ENCODE results near the gene TM6SF1.
"Not testable (repeated sequence)": the region's sequence is repeated elsewhere in the genome, so short reads cannot be mapped to it uniquely, and the experiment has no call there.

Gene TM6SF1

DNA sequence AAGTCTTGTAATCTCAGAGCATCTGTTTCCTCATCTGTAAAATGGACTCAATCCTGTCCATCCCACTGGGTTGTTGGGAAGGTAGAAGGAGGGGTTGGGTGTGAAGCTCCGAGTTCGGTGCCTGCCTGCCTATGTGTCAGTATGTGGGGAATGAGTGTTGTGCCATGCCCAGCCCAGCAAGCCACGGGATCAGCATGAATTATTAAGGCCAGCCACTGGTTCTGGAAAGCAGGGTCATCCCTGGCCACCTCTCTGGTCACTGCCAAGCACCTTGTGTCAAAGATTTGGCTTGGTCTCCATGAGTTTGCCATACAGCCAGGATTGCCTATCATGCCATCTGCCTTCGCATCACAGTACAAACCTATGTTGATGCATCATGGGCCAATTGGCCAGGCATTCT is 11.5 kb downstream of the TM6SF1 start:
- DNase-seq = no peak

DNA sequence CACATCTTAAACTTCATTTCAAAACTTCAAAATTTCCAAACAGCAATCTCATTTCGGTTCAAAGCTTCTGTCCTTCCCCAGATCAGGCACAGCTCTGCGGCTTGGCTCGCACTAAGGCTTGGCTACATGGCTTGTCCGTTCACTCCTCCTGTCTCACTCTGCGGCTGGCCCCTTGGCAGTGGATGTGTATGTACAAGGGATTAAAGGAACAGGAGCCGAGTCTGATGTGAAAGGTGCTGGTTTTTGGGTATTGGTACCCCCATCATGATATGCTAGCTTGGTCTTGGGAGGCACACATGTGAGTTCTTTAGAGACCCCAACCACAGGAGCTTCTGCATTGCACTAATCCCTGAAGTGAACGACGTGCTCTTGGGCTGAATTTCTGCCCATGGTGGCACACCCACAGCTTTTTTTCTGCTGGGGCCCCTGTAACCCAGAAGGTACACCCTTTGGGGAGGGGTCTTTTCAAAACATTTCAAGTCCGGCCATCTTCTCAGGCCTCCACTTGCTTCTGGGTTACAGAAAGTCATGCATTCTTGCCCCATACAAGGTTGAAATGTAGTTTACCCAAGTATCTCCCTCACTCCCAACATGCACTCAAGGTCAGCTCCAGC is 12.6 kb downstream of the TM6SF1 start:
- DNase-seq = no peak

DNA sequence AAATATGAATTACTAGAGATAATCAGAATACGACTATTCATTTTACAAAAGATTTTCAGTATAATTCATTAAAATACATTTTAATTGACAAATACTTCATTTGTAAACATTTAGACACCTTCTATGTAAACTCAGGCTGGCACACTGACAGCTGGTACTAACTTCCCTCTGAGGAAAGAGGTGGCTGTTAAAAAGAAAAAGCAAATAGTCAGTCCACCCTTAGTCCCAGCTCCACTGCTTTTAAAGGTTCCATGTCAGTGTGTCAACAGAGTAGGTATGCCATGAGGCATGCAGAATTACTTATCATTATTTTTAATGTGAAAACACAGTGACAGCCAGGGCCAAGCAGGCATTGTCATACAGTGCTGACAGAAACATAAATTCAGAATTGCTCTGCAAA is 16.1 kb downstream of the TM6SF1 start:
- no peak for DNase-seq

DNA sequence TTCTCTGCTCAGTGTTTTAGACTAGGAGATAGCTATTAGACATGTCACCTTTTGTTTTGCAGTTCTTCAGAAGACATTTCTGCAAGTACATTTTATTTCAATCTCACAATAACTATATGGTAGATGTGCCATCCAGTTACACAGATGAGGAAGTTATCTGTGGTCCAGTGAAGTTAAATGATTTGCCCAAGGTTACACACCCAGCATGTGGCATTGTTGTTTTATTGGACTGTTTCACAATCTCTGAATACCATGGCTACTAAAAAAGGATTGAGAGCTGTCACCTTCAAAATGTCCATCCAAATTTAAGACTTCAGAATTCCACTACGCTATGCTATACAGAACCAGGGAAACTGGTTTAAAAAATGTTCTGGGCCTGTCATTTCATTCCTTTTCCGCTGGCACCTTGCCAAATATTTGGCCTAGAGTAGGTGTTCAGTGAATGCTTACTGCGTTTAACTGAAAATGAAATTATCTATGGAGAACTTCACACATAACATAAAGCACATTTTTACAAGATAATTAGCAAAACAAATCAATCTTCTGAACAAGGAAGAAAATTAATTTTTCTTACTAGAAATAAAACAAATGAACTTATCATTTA is 20.2 kb downstream of the TM6SF1 start:
- DNase-seq = no peak

DNA sequence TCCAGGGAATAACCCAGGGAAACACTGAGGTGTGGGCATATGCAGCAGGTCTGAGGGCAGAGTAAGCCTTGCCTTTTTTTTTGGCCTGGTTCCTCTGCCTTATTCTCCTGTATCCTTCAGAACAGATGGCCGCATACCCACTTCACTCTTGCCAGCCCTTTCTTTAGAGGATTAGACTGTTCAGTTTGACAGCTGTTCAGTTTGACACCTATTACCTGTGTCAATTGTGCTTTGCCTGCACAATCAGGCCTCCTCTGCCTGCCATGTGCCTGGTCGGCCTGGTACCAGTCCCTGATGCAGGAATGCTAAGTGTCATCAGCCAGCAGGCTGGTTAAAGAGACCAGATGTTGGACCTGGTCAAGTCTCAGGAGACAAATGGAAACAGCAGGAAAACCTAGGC is 22.3 kb downstream of the TM6SF1 start:
- no peak for DNase-seq

DNA sequence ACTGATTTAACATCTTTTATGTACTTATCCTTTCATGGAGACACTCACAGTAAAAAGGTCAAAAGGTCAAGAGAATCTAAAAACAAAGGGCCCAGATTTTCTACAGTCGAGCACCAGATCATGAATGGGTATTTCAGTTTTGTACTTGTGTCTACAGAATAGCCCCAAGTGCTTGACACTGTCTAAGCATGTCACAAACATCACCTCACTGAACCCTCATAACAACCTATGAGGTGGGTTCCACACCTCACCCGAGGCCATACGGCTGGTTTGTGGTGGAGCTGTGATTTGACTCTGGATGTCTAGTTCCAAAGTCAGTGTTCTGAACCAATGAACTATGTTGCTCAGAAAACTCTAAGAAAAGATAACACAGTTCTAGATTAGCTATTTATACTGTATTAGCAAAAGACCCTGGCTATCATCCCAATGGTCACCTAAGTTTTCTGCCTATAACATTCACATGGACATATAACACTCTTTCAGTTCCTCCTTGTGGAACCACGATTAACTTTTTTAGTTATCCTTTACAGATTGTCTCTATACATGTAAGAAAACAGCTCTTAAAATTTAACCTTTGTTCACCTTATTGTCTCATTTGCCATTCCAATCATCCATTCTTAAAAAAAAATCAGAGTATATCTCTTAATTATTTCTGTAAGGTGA is 25.5 kb downstream of the TM6SF1 start:
- DNase-seq = no peak

DNA sequence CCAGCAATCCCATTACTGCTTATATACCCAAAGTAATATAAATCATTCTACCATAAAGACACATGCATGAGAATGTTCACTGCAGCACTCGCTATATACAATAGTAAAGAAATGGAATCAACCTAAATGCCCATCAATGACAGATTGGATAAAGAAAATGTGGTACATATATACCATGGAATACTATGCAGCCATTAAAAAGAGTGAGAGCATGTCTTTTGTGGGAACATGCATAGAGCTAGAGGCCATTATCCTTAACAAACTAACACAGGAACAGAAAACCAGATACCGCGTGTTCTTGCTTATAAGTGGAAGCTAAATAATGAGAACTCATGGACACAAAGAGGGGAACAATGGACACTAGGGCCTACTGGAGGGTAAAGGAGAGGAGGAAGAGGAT is 34.7 kb downstream of the TM6SF1 start:
- DNase-seq = not testable (repeated sequence)

DNA sequence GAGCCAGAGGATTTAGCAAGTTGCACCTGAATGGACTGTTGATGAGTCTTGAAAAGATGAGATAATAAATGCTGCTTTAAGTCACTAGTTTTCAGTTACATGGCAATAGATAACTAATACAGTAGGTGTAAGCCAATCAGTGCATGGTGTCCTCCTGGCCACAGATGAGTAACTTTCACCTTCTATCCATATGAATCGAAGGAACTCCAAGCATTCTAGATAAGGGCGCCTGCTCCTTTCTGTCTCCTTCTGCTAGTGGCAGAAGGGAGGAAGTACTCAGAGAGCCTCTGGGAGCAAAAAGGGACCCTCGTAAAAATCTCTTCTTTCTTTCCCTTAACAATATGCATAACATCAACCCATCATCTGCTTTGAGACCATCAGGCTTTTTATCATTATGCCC is 37.3 kb downstream of the TM6SF1 start:
- no peak for DNase-seq

DNA sequence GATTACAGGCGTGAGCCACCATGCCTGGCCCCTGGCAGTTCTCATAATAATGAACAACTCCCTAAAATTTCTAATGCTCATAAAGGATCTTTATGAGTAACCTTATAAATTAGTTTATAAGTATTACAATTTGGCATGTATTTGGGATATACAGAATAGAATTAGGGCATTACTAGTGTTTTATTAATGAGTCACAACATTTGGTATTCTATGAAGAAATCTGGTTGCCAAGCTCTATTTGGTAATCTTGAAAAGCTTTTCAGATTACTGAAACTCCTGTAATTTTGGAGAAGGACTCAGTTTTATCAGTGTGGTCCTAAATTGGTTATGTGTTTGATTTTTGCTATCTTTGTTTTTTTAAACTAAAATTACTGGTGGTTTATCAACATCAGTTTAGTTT is 45.8 kb downstream of the TM6SF1 start:
- no peak for DNase-seq

DNA sequence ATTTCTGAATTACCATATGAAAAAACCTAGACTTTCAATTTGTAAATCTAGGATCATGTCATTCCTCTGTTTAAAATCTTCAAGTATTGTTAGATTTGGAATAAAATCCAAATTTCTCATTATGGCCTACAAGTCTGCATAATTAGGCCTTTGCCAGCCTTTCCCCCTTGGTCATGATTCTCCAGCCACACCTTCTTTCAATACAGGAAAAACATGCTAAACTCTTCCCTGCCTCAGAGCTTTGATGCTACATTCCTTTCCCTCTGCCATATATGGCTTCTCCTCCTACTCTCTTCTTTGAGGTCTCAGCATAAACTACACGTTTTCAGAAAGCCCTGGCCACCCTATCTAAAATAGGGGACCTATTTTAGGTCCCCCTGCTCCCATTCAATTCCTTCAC is 48.5 kb downstream of the TM6SF1 start:
- DNase-seq = no peak

DNA sequence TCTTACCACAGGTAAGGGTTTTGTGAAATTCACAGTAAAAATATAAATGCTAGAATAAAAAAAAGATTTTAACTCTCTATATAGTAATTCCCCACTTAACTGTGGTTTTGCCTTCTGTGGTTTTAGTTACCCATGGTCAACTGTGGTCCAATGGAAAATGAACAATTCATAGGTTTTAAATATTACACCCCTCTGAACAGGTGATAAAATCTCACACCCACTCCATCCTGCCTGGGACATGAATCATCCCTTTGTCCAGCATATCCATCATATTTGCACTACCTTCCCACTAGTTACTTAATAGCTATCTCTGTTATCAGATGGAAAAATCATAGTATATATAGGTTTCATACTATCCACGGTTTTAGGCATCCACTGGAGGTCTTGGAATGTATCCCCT is 50.9 kb downstream of the TM6SF1 start:
- DNase-seq = no peak

DNA sequence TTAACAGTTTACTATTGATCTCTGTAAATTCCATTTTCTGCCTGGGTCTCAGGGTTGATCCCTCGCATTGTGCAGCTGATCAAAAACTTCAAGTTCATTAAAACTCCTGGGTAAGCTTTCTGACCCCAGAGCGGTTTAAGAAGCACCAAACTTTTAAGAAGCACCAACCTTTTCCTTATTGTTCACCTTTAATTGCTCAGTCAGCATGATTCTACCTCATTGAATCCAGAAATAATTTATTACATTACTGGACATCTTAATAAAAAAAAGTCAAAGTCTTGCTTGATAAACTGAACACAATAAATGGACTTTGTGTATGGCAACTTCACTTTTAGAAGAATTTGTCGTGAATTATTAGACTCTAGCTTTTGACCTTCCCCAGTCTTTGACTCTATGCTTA is 53.3 kb downstream of the TM6SF1 start:
- DNase-seq = no peak

DNA sequence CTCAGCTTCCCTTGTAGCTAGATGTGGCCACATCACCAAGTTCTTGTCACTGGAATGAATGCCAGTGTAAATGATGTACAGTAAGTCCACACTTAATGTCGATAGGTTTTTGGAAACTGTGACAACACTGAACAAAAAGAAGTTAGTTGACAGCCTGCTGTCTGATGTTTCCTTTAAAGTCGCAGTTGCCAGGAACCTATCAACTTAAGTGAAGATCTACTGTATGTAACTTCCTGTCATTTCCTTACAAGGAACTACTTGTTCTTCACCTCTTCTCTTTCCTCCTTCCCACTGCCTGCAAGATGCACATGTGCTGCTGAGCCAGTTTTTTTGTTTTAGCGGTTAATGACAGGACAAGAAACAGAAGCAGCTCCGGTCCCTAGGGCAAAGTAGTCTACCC is 55.6 kb downstream of the TM6SF1 start:
- DNase-seq = no peak

DNA sequence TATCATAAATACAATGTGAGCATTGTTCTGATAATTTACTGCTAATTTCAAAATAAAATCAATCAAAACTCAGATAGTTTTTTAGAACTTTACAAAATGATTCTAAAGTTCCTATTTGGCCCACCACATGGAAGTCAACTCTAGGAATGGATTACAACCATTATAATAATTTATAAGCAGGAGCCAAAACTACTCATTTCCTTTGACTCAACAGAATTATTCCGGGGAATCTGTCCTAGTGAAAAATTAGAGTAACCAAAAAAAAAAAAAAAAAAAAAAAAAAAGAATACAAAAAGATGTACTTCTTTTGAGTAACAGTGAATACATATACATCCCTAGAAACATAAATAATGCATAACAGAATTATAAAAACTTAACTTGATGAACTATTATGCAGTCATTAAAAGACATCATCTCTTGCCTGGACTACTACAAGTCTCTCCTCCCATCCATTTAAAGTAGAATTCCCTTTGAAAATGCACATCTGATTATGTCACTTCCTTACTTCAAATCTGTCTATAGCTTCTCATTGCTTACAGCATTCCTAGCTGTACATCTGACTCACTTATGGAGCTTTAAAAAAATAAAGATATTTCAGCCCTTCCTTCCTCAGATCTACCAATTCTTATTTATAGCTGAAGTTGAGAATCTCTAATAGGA is 56.8 kb downstream of the TM6SF1 start:
- DNase-seq = no peak

DNA sequence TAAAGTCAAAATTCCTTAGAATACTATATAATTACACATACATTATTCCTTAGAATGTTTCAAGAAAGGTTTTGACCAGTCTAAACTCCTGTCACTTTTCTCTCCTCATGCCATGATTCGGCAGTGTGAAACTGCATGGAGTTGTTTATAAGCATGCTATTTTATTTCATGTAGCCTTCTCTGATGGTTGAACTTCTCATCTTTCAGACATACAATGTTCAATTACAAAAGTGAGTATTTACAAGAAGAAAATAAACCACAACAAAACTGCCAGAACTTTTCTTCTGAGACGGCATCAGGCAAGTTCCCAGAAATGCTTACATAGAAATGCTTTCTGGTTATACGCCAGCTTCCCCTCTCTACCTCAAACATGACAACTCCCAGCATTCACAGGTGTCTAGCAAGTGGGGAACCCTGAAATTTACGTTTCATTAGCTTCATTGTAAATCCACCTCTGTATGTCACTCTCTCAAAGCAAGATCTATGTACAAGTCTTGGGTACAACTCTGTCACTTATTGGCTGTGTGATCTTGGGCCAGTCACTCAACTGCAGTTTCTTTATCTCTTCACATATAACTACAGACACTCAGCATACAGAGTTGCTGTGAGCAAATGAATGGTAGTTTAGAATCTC is 57.4 kb downstream of the TM6SF1 start:
- DNase-seq = no peak

DNA sequence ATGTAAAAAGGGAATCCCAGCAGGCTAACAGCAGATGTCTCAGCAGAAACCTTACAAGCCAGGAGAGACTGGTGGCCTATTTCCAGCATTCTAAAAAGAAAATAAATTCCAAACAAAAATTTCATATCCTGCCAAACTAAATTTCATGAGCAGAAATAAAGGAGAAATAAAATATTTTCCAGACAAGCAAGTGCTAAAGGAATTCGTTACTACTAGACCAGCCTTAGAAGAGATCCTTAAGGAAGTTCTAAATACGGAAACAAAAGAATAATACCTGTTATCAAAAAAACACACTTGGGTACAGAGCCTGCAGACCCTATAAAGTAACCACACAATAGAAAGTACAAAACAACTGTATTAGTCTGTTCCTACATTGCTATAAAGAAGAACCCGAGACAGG is 58.8 kb downstream of the TM6SF1 start:
- DNase-seq = no peak

DNA sequence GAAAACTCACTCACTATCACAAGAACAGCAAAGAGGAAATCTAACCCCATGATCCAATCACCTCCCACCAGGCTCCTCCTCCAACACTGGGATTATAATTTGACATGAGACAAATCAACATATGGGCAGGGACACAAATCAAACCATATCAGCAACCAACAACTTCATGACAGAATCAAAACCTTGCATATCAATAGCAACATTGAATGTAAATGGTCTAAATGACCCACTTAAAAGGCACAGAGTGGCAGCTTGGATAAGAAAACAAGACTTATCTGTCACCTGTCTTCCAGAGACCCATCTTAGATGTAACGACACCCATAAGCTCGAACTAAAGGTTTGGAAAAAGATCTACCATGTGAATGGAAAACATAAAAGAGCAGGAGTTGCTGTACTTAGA is 59.4 kb downstream of the TM6SF1 start:
- no peak for DNase-seq

DNA sequence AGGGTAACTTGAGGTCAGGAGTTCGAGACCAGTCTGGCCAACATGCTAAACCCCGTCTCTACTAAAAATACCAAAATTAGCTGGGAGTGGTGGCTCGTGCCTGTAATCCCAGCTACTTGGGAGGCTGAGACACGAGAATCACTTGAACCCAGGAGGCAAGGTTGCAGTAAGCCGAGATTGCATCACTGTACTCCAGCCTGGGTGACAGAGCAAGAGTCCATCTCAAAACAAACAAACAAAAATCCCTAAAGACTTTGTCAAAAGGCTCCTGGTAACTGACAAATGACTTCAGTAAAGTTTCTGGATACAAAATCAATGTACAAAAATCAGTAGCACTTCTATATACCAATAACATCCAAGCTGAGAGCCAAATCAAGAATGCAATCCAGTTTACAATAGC is 62.1 kb downstream of the TM6SF1 start:
- not testable (repeated sequence) for DNase-seq

DNA sequence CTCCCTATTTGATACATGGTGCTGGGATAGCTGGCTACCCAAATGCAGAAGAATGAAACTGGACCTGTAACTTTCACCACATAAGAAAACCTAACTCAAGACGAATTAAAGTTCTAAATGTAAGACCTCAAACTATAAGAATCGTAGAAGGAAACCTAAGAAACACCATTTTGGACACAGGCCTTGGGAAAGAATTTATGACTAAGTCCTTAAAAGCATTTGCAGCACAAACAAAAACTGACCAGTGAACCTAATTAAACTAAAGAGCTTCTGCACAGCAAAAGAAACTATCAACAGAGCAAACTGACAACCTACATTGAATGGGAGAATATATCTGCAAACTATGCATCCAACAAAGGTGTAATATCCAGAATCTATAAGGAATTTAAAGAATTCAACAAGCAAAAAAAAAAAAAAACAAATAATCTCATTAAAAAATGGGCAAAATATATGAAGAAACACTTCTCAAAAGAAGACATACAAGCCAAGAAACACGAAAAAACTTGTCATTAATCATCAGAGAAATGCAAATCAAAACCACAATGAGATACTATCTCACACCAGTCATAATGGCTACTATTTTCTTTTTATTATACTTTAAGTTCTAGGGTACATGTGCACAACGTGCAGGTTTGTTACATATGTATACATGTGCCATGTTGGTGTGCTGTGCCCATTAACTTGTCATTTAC is 63.2 kb downstream of the TM6SF1 start:
- DNase-seq = no peak

DNA sequence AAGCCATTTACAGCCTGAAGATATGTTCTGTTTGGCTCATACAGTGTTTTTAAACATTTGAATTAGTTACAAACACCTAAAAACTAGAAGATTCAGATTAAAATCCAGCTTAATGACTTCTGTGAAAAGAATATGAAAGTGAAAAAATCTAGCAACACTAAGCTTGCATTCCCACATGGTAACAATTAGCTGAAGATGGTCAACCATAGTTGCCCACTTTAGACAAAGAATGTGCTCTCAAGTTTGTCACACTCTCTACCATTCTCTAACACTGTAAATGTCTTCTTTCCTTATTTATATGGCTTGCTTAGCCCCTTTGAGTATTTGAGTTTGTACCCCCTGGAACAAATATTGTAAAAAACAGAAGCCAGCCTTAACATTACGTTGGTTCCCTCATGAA is 67.4 kb downstream of the TM6SF1 start:
- DNase-seq = no peak

DNA sequence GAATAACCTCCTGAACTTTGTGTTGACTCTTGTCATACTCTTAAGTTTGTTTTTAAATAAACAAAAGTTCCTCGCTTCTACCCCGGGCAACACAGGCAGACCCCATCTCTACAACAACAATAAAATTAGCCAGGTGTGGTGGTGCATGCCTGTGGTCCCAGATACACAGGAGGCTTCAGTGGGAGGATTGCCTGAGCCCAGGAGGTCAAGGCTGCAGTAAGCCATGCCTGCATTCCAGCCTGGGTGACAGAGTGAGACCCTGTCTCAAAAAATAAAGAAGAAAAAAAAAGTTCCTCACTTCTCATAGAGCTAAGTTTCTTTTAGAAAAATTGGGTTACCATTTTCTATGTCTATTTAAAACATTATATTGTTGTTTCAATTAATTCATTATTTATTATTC is 70.9 kb downstream of the TM6SF1 start:
- DNase-seq = no peak

DNA sequence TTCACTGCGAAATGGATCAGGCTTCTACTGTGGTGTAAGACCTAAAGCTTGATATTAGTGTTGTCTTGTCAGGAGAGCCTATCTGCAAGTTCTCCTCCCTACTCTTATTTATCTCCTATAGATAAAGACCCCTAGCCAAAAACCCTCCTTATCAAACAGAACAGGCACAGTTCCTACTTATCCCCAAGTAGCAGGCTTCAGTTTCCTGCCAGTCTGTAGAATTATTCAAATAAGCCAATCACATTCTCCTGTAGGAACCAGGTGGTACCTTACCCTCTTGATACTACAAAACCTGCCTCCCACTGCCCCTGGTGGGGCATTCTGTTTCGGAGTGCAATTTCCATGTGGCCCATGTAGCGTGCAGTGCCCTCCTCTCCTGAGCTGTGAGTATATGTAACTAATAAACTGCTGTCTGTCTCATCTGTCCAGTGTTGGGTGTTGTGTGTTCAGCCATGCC is 71.5 kb downstream of the TM6SF1 start:
- DNase-seq = no peak

DNA sequence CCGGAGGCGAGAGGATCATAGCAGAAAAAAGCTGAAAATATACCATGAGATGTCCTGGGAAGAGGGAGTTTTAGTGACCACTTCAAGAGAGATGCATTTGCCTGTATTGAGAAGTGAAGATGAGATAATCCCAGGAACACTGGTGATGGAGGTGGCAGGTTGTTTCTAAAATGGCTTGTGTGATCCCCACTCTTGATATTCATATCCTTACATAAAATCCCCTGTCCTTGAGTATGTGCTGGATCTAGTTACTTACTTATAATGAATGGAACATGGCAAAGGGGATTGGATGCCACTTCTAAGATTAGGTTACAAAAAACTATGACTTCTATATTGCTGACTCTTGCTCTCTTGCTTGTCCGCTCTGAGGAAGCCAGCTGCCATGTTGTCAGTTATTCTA is 78.1 kb downstream of the TM6SF1 start:
- no peak for DNase-seq

Data from stimulated activated CD4-positive, alpha-beta T cell treated with anti-CD3 and anti-CD28 coated beads, Interleukin-4, amount 100 ng/mL, for 24 hours (primary cell).